PC-3 (cell line): Measurements from ENCODE around the gene SSBP2.

Experiments used
- EZH2 ChIP-seq: fragments of 300-600 bp; sonication (generic); IDR thresholded peaks from one replicate; pipeline ENCODE4 v1.6.1; 2017; ENCODE audit warnings: antibody characterized with exemption, mild to moderate bottlenecking, low read length; ENCODE audit not compliant: unreplicated experiment
- EZH2phosphoT487 ChIP-seq: fragments of 300-600 bp; sonication (generic); IDR thresholded peaks from 2 replicates; pipeline ENCODE4 v1.6.1; 2018; ENCODE audit warnings: mild to moderate bottlenecking, antibody characterized with exemption, low read length, borderline replicate concordance
- TF ChIP-seq, protein P1 (sequence below): fragments of 300-600 bp; sonication (generic); conservative IDR thresholded peaks from 2 replicates; pipeline ENCODE4 v1.5.1; 2017; ENCODE audit warnings: antibody characterized with exemption, low read depth, mild to moderate bottlenecking, low read length

DNA sequence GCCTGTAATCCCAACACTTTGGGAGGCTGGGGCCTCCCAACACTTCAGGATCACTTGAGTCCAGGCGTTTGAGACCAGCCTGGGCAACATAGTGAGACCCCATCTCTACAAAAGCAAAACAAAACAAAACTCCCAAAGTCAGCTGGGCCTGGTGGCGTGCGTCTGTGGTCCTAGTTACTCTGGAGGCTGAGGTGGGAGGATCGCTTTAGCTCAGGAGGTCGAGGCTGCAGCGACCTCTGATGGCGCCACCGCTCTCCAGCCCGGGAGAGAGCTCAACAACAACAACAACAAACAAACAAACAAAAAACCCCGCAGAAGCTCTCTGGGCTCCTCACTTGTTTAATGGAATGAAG is 357.5 kb downstream of the SSBP2 start:
- TF ChIP-seq, protein P1, sequence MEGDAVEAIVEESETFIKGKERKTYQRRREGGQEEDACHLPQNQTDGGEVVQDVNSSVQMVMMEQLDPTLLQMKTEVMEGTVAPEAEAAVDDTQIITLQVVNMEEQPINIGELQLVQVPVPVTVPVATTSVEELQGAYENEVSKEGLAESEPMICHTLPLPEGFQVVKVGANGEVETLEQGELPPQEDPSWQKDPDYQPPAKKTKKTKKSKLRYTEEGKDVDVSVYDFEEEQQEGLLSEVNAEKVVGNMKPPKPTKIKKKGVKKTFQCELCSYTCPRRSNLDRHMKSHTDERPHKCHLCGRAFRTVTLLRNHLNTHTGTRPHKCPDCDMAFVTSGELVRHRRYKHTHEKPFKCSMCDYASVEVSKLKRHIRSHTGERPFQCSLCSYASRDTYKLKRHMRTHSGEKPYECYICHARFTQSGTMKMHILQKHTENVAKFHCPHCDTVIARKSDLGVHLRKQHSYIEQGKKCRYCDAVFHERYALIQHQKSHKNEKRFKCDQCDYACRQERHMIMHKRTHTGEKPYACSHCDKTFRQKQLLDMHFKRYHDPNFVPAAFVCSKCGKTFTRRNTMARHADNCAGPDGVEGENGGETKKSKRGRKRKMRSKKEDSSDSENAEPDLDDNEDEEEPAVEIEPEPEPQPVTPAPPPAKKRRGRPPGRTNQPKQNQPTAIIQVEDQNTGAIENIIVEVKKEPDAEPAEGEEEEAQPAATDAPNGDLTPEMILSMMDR = no peak
- TF ChIP-seq EZH2 (no peak), EZH2phosphoT487 (no peak)
